Ovary (tissue), 3 donors: ENCODE results near the gene CENPO.

Experiments
- CTCF ChIP-seq, 3 donors: fragments of 450-650 bp in 2 of 3; fragments of 200-600 bp in 1 of 3; IDR thresholded peaks; one replicate each; pipeline versions ENCODE4 v1.5.1 to v1.8.0; 2016 to 2022; ENCODE audit warnings: antibody characterized with exemption in 3 of 3, mild to moderate bottlenecking in 1 of 3
- POLR2A ChIP-seq: fragments of 450-650 bp; IDR thresholded peaks from one replicate; pipeline ENCODE4 v1.6.1; 2017; ENCODE audit warnings: antibody characterized with exemption, mild to moderate bottlenecking, moderate library complexity
- donor health status: DM: no; HTN: no; CAD: no.

- no peak for TF ChIP-seq CTCF (IDR thresholded peaks at IDR 0.05)
- TF ChIP-seq POLR2A = no peak
These were observed 45.9 kb upstream of the CENPO start for GRCh38 chr2:24747299-24747698.
